Measurements from ENCODE around the gene ATP2A1.
"Not testable (repeated sequence)": the region's sequence is repeated elsewhere in the genome, so short reads cannot be mapped to it uniquely, and the experiment has no call there.

ATP2A1 gene

DNA sequence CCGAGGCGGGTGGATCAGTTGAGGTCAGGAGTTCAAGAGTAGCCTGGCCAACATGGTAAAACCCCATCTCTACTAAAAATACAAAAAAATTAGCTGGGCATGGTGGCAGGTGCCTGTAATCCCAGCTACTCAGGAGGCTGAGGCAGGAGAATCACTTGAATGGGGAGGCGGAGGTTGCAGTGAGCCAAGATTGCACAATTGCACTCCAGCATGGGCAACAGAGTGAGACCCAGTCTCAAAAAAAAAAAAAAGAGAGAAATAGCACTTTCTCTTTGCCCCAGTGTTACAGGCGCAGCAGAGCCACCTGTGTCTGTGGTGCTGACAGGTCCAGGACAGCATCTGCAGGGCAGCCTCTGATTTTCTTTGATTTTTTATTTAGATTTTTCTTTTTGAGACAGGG, 3.3 kb downstream of the ATP2A1 start:
- not testable (repeated sequence) for DNase-seq (ENCODE audit: low read depth in 2 of 2)

DNA sequence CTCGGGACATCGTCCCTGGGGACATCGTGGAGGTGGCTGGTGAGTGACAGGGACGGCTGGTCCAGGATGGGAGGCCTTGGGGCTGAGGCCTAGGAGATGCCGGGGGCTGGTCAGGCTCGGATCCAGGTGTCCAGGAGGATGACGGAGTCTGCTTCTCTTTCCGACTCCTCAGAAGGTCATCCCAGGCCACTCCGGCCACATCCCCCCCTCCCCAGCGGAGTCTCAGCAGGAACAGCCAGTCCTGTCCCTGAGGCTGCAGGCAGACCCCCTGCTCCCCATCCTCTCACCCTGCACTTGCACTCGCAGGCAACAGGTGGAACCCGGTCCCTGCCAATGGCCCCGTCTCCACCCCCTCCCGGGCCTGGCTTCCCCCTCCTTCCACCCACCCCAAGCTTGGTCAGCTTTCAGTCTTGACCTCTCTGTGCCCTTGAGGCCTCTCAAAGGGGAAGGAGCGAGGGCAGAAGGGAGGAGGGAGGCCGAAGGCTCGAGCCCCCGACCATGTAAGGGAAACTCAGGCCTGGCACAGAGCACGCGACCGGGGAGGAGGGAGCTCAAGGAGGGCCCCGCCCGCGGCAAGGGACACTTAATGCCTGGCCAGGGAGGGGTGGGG, 4.4 kb downstream of the ATP2A1 start:
- DNase-seq (ENCODE audit: low read depth in 2 of 2): no peak

DNA sequence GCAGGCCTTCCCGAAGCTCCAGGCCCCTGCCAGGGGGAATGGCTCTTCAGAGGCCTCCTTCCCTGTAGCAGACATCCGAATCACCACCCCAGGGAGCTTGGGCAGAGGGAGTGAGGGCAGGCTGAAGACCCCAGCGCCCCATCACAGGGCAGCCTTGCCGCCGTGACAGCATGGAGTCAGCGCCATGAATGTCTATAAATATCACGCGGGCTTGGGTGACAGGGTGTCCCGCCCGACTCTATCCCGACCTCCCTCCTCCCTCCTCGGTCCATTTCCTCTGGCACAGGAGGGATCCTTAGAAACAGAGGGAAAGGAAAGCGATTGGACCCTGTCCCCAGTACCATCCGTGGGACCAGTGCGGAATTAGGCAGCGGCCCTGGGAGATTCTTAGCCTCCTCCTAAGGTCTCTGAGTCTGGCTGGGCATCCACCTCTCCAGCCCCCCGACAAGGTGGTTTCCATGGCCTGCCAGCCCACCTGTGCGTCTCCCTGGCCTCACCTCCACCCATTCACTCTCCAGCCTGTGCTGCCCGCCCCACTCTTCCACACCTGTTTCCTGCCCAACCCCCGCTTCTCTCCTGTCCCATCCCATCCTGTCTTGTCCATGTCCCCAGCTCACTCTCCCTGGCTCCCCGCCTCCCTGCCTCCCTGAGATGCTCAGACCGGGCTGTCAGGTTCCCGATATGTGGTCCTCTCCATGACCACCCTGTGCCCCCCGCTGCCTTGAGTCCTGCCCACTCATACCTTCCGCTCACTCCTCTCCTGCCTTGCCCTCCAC, 5.1 kb downstream of the ATP2A1 start:
- DNase-seq (ENCODE audit: low read depth in 2 of 2): no peak

DNA sequence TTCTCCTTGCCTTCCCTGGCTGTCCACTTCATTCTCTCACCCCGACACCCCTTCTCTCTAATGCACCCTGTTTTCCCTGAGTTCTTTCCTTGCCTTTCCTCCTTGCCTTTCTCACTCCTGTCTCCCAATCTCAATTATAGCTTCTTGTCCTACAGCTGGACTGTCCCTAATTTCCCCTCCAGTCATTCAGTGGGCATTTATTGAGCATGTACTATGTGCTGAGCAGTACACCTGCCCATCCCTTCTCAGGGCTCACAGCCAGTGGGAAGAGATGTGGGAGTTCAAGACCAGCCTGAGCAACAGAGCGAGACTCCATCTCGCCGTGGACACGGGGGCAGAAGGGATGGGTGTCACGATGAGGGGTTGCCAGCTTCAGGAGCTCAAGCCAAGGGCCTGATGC, 5.8 kb downstream of the ATP2A1 start:
- no peak for DNase-seq (ENCODE audit: low read depth in 2 of 2)

DNA sequence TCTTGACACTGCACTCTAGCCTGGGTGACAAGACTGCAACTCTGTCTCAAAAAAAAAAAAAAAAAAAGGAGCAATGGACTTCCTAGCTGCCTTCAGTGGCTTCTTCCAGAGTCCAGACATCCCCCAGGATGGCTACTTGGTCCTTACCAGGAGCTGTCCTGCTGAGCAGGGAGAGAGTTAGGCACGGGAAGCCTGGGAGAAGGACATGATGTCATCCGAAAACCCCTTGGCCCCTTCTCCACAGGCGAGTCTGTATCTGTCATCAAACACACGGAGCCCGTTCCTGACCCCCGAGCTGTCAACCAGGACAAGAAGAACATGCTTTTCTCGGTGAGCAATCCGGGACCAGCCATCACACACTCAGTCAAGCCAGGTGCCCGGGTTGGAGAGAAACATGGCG, 8.7 kb downstream of the ATP2A1 start:
- no peak for DNase-seq (ENCODE audit: low read depth in 2 of 2)

DNA sequence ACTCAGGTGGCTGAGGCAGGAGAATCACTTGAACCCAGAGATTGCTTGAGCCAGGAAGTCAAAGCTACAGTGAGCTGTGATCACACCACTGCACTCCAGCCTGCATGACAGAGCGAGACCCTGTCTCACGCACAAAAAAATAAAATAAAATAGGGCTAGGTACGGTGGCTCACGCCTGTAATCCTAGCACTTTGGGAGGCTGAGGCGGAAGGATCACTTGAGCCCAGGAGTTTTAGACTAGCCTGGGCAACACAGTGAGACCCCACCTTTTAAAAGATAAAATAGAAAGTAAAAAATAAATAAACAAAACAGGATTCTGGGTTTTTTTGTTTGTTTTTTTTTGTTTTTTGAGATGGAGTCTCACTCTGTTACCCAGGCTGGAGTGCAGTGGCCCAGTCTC, 12.1 kb downstream of the ATP2A1 start:
- DNase-seq (ENCODE audit: low read depth in 2 of 2): not testable (repeated sequence)

DNA sequence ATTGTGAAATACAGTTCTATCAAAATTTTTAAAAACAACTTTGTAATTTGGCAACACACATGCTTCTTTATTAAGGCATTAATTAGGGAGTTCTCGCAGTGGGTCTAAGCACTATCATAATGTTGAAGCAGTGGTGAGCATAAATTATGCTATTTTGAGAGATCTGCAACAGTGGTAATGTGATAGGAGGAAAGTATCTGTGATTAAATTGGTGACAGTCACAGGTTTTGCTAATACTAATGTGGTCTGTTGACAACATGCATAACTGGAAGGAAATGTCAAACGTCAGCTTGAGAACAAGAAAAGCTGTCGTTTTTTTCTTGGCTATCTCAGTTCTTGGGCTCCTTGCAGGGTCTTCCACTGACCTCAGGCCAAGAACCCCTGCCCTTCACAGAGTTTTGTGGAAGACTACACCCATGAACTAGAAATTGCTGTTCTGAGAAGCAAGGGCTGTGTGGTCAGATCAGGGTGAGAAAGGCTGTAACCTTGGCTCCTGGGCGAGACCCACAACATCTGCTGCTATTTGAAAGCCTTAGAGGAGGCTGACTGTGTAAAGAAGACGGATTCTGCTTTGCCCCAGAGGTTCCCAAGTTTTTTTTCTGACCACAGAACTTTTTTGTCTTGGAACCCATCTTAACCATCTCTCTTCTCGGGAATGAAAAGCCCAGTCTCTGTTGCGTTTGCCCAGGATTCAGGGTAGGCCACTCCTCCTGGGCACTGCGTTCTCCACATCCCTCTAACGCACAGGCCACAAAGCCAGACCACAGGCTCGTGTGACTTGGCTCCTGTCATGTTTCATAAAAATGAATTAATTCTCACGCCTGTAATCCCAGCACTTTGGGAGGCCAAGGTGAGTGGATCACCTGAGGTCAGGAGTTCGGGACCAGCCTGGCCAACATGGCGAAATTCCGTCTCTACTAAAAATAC, 13.9 kb downstream of the ATP2A1 start:
- DNase-seq (ENCODE audit: low read depth in 2 of 2): no peak

DNA sequence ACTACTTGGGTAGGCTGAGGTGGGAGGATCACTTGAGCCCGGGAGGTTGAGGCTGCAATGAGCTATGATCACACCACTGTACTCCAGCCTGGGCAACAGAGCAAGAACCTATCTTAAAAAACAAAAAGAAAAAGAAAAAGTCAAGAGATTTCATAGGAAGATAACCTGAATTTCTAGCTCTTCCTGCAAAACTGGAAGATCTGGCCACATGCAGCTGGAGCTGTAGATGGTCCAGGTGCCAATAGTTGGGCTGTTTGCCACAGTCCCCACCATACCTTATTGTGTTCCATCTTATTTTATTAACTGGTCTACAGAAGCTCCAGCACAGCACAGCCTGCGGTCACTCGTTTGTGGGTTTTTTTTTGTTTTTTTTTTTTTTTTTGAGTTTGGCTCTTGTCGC, 15.0 kb downstream of the ATP2A1 start:
- DNase-seq (ENCODE audit: low read depth in 2 of 2): no peak

DNA sequence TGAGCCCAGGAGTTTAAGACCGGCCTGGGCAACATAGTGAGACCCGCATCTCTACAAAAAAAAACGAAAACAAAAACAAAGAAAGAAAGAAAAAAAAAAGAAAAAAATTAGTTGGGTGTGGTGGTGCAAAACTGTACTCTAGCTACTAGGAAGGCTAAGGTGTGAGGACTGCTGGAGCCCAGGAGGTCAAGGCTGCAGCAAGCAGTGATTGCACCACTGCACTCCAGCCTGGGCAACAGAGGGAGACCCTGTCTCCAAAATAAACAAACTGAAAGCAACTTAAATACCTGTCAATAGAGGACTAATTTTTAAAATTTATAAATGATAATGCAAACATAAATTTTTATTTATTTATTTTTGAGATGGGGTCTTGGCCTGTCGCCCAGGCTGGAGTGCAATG, 17.3 kb downstream of the ATP2A1 start:
- no peak for DNase-seq (ENCODE audit: low read depth in 2 of 2)

DNA sequence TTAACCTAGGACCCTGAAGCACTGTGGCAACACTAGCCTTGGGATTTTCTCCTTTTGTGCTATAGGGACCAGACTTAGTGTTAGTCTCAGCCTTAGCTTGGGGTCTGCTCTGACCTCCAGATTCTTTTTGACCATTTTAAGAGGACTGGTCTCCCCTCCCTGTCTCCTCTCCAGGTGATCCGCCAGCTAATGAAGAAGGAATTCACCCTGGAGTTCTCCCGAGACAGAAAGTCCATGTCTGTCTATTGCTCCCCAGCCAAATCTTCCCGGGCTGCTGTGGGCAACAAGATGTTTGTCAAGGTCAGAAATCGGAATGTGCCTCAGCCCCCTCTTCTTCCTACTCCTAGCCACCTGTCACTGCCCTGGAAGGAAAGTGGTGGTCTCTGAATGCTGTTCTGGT, 19.5 kb downstream of the ATP2A1 start:
- no peak for DNase-seq (ENCODE audit: low read depth in 2 of 2)

DNA sequence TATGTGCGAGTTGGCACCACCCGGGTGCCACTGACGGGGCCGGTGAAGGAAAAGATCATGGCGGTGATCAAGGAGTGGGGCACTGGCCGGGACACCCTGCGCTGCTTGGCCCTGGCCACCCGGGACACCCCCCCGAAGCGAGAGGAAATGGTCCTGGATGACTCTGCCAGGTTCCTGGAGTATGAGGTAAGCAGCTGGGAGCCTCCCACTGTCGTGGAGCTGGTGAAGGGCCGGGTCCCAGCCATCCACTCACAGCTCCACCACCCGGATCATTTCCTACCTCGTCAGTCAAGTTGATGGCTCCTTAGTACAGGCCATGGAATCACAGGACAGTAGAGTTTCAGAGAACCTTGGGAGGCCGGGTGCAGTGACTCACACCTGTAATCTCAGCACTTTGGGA, 20.0 kb downstream of the ATP2A1 start:
- DNase-seq (ENCODE audit: low read depth in 2 of 2): no peak

DNA sequence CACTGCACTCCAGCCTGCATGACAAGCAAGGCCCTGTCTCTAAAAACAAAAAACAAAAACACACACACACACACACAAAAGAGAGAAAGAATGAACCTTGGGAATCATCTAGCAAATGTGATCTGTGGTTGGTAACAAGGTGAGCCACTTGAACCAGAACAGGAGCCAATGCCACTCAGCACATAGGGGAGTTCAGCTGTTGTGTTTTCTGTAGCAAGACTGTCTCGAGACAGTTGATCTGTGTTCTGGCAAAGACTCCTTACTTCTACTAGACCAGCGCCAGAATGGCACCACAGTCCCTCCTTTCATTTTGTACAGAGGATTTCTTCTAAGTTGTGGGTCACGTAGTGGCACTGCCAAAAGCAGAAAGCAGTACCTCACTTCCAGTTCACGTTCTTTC, 20.7 kb downstream of the ATP2A1 start:
- DNase-seq (ENCODE audit: low read depth in 2 of 2): no peak

DNA sequence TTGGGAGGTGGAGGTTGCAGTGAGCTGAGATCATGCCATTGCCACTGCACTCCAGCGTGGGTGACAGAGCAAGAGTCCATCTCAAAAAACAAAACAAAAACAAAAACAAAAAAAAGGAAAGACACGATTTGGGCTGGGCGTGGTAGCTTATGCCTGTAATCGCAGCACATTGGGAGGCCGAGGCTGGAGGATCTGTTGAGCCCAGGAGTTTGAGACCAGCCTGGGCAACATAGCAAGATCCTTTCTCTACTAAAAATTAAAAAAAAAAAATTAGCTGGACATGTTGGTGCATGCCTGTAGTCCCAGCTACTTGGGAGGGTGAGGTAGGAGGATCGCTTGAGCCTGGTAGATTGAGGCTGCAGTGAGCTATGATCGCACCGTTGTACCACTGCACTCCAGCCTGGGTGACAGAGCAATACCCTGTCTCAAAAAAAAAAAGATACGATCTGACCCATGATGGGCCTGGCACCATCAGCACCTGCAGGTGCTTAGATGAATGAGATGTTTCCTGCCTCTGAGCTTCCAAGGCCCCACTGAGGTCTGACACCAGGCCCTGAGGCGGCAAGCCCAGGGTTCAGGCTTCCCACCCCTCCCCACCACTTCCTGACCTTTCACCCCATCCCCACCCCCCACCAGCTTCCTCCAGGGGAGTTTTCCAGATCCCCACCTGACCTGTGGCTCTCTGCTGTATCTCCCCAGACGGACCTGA, 21.7 kb downstream of the ATP2A1 start:
- no peak for DNase-seq (ENCODE audit: low read depth in 2 of 2)

DNA sequence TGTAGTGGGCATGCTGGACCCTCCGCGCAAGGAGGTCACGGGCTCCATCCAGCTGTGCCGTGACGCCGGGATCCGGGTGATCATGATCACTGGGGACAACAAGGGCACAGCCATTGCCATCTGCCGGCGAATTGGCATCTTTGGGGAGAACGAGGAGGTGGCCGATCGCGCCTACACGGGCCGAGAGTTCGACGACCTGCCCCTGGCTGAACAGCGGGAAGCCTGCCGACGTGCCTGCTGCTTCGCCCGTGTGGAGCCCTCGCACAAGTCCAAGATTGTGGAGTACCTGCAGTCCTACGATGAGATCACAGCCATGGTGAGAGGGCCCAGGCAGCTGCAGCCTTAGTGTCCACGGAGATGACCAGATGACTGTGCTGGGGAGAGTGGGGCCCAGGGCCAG, 22.3 kb downstream of the ATP2A1 start:
- no peak for DNase-seq (ENCODE audit: low read depth in 2 of 2)

DNA sequence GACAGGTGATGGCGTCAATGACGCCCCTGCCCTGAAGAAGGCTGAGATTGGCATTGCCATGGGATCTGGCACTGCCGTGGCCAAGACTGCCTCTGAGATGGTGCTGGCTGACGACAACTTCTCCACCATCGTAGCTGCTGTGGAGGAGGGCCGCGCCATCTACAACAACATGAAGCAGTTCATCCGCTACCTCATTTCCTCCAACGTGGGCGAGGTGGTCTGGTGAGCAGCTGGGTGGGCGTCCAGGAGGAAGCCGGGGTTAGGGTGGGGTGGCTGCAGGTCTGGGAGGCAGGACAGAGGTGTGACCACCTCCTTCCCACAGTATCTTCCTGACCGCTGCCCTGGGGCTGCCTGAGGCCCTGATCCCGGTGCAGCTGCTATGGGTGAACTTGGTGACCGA, 23.6 kb downstream of the ATP2A1 start:
- no peak for DNase-seq (ENCODE audit: low read depth in 2 of 2)

DNA sequence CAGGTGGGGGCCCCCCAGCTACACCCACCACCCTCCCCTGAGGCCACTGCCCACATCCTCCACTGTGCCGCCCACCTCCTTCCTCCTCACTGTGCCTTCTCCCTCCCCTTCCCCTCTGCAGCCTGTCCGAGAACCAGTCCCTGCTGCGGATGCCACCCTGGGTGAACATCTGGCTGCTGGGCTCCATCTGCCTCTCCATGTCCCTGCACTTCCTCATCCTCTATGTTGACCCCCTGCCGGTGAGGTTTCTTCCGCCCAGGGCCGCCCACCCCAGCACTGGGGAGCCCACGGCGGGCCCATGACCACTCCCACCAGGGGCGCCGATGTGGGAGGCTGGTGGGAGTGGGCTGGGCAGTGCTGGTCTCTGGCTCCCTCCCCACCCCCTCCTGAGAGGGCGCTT, 24.6 kb downstream of the ATP2A1 start:
- no peak for DNase-seq (ENCODE audit: low read depth in 2 of 2)

DNA sequence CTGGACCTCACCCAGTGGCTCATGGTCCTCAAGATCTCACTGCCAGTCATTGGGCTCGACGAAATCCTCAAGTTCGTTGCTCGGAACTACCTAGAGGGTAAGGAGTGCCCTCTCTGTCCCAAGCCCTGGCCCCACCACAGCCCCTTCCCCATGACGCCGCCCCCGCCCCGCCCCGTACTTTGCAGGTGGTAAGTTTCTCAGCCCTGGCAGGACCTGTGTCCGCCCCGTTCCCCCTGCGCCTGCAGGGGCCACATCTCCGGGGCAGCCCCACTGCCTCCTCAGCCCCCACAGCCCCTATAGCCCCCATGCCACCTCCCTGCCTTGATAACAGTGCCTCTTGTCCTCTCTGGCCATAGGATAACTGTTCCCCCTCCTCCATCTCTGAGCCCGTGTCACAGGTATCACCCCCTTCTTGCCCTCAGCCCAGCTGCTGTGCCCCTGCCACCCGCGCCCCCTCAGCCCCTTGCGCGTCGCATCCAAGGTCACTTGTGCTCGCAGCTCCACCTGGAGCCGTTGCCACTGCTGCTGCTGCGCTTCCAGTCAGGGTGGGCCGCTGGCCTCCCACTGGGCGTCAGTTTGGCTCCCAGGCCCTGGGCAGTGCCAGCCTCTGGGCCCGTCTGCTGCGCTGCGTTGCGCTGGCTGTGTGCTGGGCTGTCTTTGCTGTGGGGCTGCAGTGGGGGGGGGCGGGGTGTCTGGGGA, 25.2 kb downstream of the ATP2A1 start:
- DNase-seq (ENCODE audit: low read depth in 2 of 2): no peak

DNA sequence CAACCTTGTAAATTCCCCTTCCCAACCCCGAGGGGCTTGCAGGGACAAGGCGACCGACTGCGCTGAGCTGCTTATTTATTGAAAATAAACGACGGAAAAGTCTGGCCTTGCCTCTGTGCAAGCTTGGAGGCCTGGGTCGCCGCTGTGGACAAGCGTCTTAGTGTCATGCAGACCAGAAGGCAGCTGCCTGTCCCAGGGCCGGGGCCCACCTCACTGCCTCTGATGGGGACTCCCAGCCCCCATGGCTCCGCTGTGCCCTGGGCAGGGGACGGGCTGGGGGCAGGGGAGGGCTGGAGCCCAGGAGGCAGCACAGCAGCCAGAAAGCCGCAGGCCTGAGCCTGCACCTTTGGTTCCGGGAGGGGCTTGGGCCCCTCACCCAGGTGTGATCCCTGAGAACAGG, 26.1 kb downstream of the ATP2A1 start:
- DNase-seq (ENCODE audit: low read depth in 2 of 2): no peak

DNA sequence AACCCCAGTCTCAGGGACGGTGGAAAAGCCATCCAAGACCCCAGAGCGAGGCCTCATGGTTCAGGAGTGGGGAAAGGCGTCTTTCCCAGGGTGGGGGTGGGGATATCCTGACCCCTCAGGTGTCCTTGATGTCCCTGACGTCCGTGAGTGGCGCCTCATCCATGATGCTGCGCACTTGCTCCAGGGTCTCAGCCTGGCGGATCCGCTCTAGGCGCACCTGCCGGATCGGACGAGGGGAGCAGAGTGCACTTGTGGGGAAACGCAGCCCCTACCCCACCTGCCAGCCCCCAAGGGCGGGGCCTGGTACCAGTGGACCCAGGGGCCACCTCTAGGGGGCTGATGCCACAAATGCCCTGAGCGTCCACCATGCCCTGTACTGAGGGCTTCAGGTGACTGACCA, 26.5 kb downstream of the ATP2A1 start:
- no peak for DNase-seq (ENCODE audit: low read depth in 2 of 2)

DNA sequence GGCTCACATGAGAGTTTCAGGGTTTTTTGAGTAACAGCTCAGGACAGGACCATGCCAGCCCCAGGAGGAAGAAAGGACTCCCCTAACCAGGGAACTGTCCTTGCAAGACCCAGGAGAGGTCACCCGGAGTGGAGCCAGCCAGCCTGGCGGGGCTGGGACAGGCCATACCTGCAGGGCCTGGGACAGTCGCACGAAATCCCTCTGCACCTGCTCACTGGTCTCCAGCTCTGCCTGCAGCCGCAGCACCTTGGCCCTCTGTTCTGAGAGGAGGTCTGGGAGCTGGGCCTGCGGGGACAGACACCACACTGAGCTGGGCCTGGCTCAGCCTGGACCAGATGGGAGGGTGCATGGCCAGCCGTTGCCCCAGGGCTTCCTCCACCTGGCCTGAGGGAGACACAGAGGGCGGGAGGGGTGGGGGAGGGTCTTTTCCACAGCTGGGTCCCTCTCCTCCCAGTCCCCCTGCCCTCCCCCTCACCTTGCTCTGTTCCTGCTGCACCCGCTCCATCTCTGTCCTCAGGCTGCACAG, 27.0 kb downstream of the ATP2A1 start:
- no peak for DNase-seq (ENCODE audit: low read depth in 2 of 2)

DNA sequence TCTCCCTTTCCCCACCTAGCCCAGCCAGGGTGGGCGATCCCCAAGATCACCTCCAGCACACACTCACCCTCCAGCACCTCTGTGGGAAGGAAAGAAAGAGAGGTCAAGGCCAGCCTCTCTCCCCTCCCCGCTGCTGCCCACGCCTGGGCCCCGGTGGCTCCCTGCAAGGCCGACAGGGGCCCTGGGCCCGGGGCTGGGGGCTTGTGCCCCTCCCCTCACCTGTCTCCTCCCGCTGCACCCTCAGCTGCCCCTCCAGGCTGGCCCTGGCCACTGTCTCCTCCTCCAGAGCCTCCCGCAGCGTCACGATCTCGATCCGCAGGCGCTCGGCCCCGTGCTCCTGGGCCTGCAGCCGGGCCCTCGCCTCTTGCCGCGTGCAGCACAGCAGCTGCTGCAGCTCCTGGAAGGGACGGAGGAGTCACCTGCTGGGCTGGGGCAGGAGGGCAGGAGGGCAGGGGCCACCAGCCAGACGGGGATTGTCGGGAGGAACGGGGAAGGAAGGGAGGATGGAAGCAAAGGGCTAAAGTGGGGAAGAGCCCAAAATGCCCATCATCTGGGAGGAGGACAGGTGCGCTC, 27.6 kb downstream of the ATP2A1 start:
- DNase-seq (ENCODE audit: low read depth in 2 of 2): no peak
